HG03558 (cell line): ENCODE data around the gene IGDCC3.
"Not testable (repeated sequence)": the region's sequence is repeated elsewhere in the genome, so short reads cannot be mapped to it uniquely, and the experiment has no call there.

Source experiments
- ATAC-seq: cut with Tn5 transposase; IDR thresholded peaks from one replicate; pipeline ENCODE4 v1.9.1; 2021; ENCODE audit warnings: moderate number of reproducible peaks; ENCODE audit not compliant: unreplicated experiment; ENCODE audit errors: extremely low read depth

Gene IGDCC3

DNA sequence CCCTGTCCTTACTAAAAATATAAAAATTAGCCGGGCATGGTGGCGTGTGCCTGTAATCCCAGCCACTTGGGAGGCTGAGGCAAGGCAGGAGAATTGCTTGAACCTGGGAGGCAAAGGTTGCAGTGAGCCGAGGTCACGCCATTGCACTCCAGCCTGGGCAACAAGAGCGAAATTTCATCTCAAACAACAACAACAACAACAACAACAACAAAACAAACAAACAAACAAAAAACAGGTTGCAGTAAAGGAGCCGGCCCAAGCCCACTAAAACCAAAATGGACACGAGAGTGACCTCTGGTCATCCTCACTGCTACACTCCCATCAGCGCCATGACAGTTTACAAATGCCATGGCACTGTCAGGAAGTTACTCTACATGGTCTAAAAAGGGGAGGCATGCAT lies 30.0 kb downstream of the IGDCC3 start:
- not testable (repeated sequence) for ATAC-seq

DNA sequence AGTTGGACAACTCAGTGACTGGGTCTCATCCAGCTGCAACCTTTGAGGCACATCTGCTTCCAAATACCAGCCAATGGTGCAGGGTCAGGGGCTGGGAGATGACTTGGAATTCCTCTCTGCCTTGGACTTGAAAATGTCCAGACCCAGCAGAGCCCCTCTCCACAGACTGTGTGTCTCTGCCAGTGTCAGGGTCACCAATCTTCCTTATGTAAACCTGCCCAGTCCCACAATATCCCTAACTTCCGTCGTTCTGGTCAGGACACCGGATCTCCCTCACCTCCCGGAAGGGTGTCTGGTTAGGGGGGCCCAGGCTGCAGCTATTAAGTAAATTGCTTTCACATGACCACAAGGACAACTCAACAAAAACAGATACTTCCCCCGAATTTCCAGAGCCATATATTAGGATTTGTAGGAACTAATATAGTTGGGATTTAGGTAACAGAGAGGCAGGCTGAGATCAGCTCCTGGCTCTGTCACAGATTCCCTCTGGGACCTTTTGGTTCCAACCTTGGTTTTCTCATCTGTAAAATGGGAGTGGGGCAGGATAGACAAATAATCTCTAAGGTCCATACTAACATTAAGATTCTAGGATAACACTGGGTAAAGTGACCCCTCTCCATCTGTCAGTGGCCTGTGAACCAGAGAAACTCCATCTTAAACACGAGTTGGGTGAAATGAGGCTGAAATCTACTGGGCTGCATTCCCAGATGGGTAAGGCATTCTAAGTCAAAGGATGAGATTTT lies 30.8 kb downstream of the IGDCC3 start:
- ATAC-seq: no peak

DNA sequence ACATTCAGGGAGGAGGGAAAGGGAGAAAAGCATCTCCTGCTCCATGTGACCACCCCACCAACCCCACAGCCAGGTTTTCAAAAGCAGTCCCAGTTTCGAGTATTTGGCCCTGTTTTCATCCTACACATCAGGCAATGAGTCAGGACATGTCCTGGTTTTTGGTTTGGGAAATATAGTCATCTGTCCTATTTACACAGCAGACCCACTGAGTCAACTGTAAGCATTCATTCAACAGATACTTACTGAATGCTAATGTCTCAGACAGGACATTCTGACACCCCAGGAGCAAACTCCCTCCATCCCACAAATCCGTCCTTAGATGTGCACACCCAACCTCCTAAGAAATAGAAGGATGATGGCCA lies 32.9 kb downstream of the IGDCC3 start:
- no peak for ATAC-seq

- ATAC-seq: no peak
Observed at GRCh38 chr15:65344214-65344913, 33.4 kb downstream of the IGDCC3 start.

GRCh38 chr15:65343374-65343981 lies 34.3 kb downstream of the IGDCC3 start:
- ATAC-seq: no peak

- no peak for ATAC-seq
Observed at GRCh38 chr15:65342493-65342892, 35.3 kb downstream of the IGDCC3 start.

- ATAC-seq: no peak
Observed at GRCh38 chr15:65339920-65340319, 37.9 kb downstream of the IGDCC3 start.

GRCh38 chr15:65339416-65339815 lies 38.4 kb downstream of the IGDCC3 start:
- ATAC-seq: no peak

- ATAC-seq: no peak
Observed at GRCh38 chr15:65338823-65339222, 39.0 kb downstream of the IGDCC3 start.

GRCh38 chr15:65338366-65338765 lies 39.4 kb downstream of the IGDCC3 start:
- no peak for ATAC-seq

- ATAC-seq: no peak
Observed at GRCh38 chr15:65337436-65338070, 40.2 kb downstream of the IGDCC3 start.

DNA sequence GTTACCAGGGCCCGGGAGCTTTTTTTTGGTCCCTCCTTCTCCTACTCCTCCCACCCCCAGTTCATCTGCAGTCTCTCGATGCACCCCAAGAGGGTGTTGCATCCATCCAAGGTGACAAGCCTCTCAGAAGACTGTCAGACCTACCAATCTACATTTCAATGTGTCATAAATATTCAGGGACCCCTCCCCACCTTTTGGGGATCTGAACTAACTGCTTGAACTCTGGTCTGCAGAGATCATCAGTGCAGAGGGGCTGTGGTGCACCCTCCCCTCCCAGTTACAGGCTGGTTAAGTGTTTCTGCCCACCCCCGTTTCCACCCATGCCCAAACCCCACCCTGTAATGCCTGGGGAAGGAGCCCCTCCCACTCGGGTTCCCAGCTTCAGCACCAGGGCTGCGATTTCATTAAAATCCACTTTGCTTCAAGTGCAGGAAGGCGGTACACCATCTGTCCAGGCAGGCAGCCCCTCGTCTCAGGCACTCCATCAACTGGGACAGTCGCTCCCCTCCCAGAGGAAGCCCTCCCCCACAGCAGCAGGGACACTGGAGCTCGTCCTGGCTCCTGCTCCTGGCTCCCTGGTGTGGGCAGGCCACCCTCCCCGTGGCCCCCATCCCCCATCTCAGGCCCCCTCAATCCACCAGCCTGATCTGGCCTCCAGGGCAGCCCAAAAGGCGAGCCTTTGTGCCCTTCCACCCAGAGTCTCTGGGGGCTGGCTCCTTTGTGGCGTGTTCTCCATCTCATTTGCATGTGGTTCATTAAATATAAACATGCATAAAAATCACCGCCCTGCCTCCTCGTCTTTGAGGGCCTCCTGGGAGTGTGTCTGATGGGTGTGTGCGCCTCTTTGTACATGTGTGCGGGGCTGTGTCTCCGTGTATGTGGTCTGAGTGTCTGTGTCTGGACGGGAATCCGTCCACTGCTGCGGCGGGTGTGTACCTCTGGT lies 41.0 kb downstream of the IGDCC3 start:
- no peak for ATAC-seq

DNA sequence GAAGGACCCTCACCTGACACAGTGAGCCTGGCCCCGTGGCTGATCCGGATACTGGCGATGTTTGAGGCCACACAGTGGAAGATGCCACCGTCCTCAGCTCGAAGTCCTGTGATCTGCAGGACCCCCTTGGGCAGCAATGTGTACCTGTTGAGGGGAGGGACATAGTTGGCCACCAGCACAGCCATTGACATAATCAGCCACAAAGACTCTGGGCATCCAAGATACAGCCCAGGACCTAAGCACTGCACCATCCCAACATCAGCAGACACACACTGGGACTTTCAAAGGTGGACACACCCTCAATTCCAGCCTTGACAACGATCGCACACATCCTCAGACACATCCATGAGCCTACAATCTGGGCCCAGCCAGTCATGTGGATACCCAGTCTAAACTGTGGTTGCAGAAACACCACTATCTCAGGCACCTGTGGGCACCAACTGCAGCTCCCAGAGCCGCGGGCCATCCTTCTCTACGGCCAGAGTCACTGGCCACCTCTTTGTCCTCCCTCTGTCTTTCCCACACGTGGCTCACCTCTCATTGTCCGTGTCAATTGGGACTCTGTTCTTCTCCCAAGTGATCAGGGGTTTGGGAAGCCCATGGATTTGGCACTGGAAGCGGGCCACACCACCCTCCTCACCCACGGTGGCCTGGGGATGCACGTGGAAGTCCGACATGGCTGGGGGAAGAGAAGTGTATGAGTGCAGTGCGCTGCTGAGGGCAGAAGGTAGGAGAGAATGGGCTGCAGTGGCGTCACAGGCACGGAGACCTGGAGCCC lies 42.3 kb downstream of the IGDCC3 start:
- ATAC-seq: no peak

DNA sequence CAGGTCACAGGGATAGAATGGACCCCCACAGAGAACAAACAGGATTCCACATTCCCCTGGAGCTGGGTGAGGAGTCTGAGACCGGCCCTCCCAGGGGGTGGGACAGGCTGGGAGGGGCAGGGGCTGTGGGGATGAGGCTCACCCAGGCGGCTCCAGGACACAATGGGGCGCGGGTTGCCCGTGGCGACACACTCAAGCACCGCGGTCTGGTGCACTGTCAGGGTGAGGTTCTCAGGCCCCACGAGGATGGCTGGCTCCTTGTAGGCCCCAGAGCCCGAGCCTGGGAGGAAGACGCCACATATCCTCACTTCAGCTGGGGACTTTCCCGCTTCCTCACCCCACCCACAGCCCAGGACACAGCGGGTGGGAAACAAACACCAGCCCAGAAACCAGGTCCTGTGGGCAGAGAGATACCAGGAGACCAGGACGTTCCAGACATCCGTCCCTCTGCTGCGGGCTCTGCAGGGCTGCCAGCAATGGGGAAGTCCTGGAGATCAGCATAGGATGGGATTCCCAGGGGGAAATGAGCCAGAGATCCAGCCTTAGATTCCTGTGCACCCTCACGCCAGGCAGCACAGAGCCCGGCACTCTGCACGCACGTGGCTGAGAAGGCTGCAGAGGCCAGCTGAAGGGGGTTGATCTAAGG lies 43.1 kb downstream of the IGDCC3 start:
- no peak for ATAC-seq

GRCh38 chr15:65333856-65334255 lies 43.9 kb downstream of the IGDCC3 start:
- ATAC-seq: no peak

GRCh38 chr15:65333148-65333820 lies 44.5 kb downstream of the IGDCC3 start:
- ATAC-seq: no peak

- no peak for ATAC-seq
Observed at GRCh38 chr15:65332391-65333147, 45.2 kb downstream of the IGDCC3 start.

- no peak for ATAC-seq
Observed at GRCh38 chr15:65331811-65332210, 46.0 kb downstream of the IGDCC3 start.
